HS-5 (cell line): ENCODE measurements around the gene CSE1L.
"Not testable (repeated sequence)": the region's sequence is repeated elsewhere in the genome, so short reads cannot be mapped to it uniquely, and the experiment has no call there.

Source experiments
- DNase-seq: peaks from one replicate; pipeline ENCODE4 v3.0.0-alpha.2; 2012; ENCODE audit warnings: low read depth

CSE1L gene

GRCh38 chr20:49046087-49046900 lies at the start of gene CSE1L:
Gene CSE1L, plus strand, starts transcription at chr20:49046312. Its CDS starts 12,152 bp downstream, at chr20:49058464.
- DNase-seq: peak; percentile 100

GRCh38 chr20:48999890-49000870 lies 45.9 kb upstream of the CSE1L start:
- DNase-seq: no peak

GRCh38 chr20:49001741-49002140 lies 44.4 kb upstream of the CSE1L start:
- DNase-seq: no peak

- DNase-seq: no peak
These were observed 39.6 kb upstream of the CSE1L start for GRCh38 chr20:49006446-49006980.

- DNase-seq: no peak
These were observed 36.0 kb upstream of the CSE1L start for GRCh38 chr20:49009899-49010631.

GRCh38 chr20:49024220-49024619 lies 21.9 kb upstream of the CSE1L start:
- DNase-seq: no peak

- not testable (repeated sequence) for DNase-seq
These were observed 17.9 kb upstream of the CSE1L start for GRCh38 chr20:49028177-49028576.

- DNase-seq: no peak
These were observed 17.4 kb upstream of the CSE1L start for GRCh38 chr20:49028684-49029083.

GRCh38 chr20:49029203-49029602 lies 16.9 kb upstream of the CSE1L start:
- DNase-seq: peak; percentile 65

- DNase-seq: no peak
These were observed 15.0 kb upstream of the CSE1L start for GRCh38 chr20:49030954-49031619.

- no peak for DNase-seq
These were observed 13.7 kb upstream of the CSE1L start for GRCh38 chr20:49032455-49032854.

- DNase-seq: no peak
These were observed 11.9 kb upstream of the CSE1L start for GRCh38 chr20:49034070-49034732.

GRCh38 chr20:49037962-49038387 lies 8.1 kb upstream of the CSE1L start:
- DNase-seq: no peak

GRCh38 chr20:49039854-49040253 lies 6.3 kb upstream of the CSE1L start:
- DNase-seq: no peak

GRCh38 chr20:49043000-49043399 lies 3.1 kb upstream of the CSE1L start:
- no peak for DNase-seq

GRCh38 chr20:49045440-49046086 lies 549 bp upstream of the CSE1L start:
- no peak for DNase-seq

GRCh38 chr20:49052334-49052733 lies 6.2 kb downstream of the CSE1L start:
- no peak for DNase-seq

GRCh38 chr20:49054056-49054643 lies 8.0 kb downstream of the CSE1L start:
- DNase-seq: no peak

- DNase-seq: no peak
These were observed 17.2 kb downstream of the CSE1L start for GRCh38 chr20:49063279-49063678.

- no peak for DNase-seq
These were observed 28.4 kb downstream of the CSE1L start for GRCh38 chr20:49074521-49074920.
